B cell (primary cell): ENCODE data around the gene HOXC13. TPM values are rescaled to one million over a fixed set of nuclear protein-coding genes. Genes with fewer than 3 reads are reported as not detected.

Source experiments
- ATAC-seq: fragments of 200-7000 bp; cut with Tn5 transposase; one replicate; pipeline ENCODE4 v1.10.0; 2021; ENCODE audit warnings: low read depth, mild to moderate bottlenecking, moderate number of reproducible peaks, moderate library complexity
- CTCF ChIA-PET: fragments of 350-600 bp; sonication (Branson Sonifier 250); formaldehyde crosslinking; loops from one replicate; lab custom pipeline; 2021; ENCODE audit warnings: antibody characterized with exemption, inconsistent platforms; lab: Charles Lee
- POLR2A ChIA-PET: fragments of 350-600 bp; sonication (Branson Sonifier 250); formaldehyde crosslinking; loops from one replicate; lab custom pipeline; 2021; ENCODE audit warnings: antibody characterized with exemption; lab: Charles Lee
- DNase-seq: peaks from one replicate; pipeline ENCODE4 v3.0.0; 2013
- H2AFZ ChIP-seq: 2 replicates; pipeline ENCODE4 v1.6.1; 2012; ENCODE audit warnings: mild to moderate bottlenecking, low read depth, low read length; ENCODE audit not compliant: insufficient read depth, poor library complexity, severe bottlenecking
- H3K27ac ChIP-seq, 2 donors: 1 replicate in 1 of 2; 2 replicates in 1 of 2; pipeline ENCODE4 v1.5.1; 2012 to 2013; ENCODE audit warnings: low read length in 2 of 2, mild to moderate bottlenecking in 2 of 2, moderate library complexity in 1 of 2
- H3K27me3 ChIP-seq, 4 experiments: fragments of 200-600 bp in 1 of 4; sonication (generic) in 1 of 4; replicated peaks in 1 of 4; 1 replicate in 2 of 4; 2 replicates in 2 of 4; pipeline versions ENCODE4 v1.6.1 to v1.7.0; 2013 to 2016; ENCODE audit warnings: low read length in 3 of 4, mild to moderate bottlenecking in 2 of 4, mixed read lengths in 1 of 4, moderate library complexity in 1 of 4; ENCODE audit not compliant: insufficient read depth in 4 of 4, control insufficient read depth in 3 of 4; ENCODE audit errors: control extremely low read depth in 1 of 4
- H3K36me3 ChIP-seq, 2 experiments: replicated peaks in 1 of 2; 1 replicate in 1 of 2; 2 replicates in 1 of 2; pipeline versions ENCODE4 v1.6.1 to v1.7.1; 2013; ENCODE audit warnings: low read length in 1 of 2; ENCODE audit not compliant: insufficient read depth in 2 of 2, control insufficient read depth in 1 of 2; ENCODE audit errors: control extremely low read depth in 1 of 2, extremely low read depth in 1 of 2
- H3K4me1 ChIP-seq, 2 donors: fragments of 200-600 bp in 1 of 2; sonication (generic) in 1 of 2; 1 replicate in 1 of 2; 2 replicates in 1 of 2; pipeline versions ENCODE4 v1.5.1 to v1.6.1; 2013 to 2017; ENCODE audit warnings: low read length in 2 of 2; ENCODE audit not compliant: control insufficient read depth in 2 of 2, insufficient read depth in 2 of 2
- H3K4me2 ChIP-seq: replicated peaks from 2 replicates; pipeline ENCODE3; 2012; ENCODE audit warnings: mild to moderate bottlenecking, low read depth, low read length; ENCODE audit not compliant: poor library complexity, severe bottlenecking
- H3K4me3 ChIP-seq, 5 experiments: fragments of 200-600 bp in 1 of 5; sonication (generic) in 1 of 5; 1 replicate in 3 of 5; 2 replicates in 2 of 5; pipeline versions ENCODE4 v1.5.1 to v1.7.0; 2011 to 2016; ENCODE audit warnings: low read length in 4 of 5, mild to moderate bottlenecking in 4 of 5, low read depth in 2 of 5, control low read depth in 1 of 5, moderate library complexity in 1 of 5; ENCODE audit not compliant: insufficient read depth in 1 of 5; ENCODE audit errors: control extremely low read depth in 1 of 5, extremely low read depth in 1 of 5
- H3K79me2 ChIP-seq: fragments of 200-600 bp; sonication (generic); one replicate; pipeline ENCODE4 v1.6.0; 2016; ENCODE audit warnings: low read length; ENCODE audit not compliant: control insufficient read depth, insufficient read depth
- H3K9ac ChIP-seq: fragments of 200-600 bp; sonication (generic); 2 replicates; pipeline ENCODE4 v1.6.1; 2017; ENCODE audit warnings: mild to moderate bottlenecking, low read length, moderate library complexity
- H3K9me3 ChIP-seq, 3 donors: one replicate each; pipeline versions ENCODE4 v1.6.1 to v1.7.1; 2013; ENCODE audit warnings: low read length in 2 of 3; ENCODE audit not compliant: control insufficient read depth in 2 of 3, insufficient read depth in 1 of 3; ENCODE audit errors: control extremely low read depth in 1 of 3
- H4K20me1 ChIP-seq: 2 replicates; pipeline ENCODE4 v1.6.0; 2012; ENCODE audit warnings: mild to moderate bottlenecking, low read length; ENCODE audit not compliant: insufficient read depth, control insufficient read depth, poor library complexity, severe bottlenecking
- H3K27ac Mint-ChIP-seq: one replicate; pipeline ENCODE4 v1.8.0; 2021; ENCODE audit warnings: mixed read lengths
- H3K27me3 Mint-ChIP-seq: one replicate; pipeline ENCODE4 v1.8.0; 2021; ENCODE audit warnings: mixed read lengths
- H3K4me1 Mint-ChIP-seq: one replicate; pipeline ENCODE4 v1.8.0; 2021; ENCODE audit warnings: mixed read lengths
- H3K4me3 Mint-ChIP-seq: one replicate; pipeline ENCODE4 v1.8.0; 2021; ENCODE audit warnings: mixed read lengths
- H3K9me3 Mint-ChIP-seq: one replicate; pipeline ENCODE4 v1.8.0; 2022; ENCODE audit warnings: mixed read lengths; ENCODE audit not compliant: insufficient read depth
- EZH2 ChIP-seq: IDR thresholded peaks from 2 replicates; pipeline ENCODE4 v1.6.1; 2012; ENCODE audit warnings: borderline replicate concordance, low read depth, mild to moderate bottlenecking, moderate library complexity, low read length; ENCODE audit not compliant: insufficient read depth, poor library complexity, severe bottlenecking
- WGBS: methylation state at CpG from one replicate; pipeline ENCODE4 v1.1.5; 2013; ENCODE audit warnings: missing lambda C conversion rate; ENCODE audit not compliant: insufficient coverage; 5-methylcytosine and 5-hydroxymethylcytosine counted together
- intact Hi-C: fragments of 100-400 bp; cut with micrococcal nuclease; formaldehyde crosslinking; loops from one replicate; pipeline ENCODE4 v1.10.0; 2022
- polyA plus RNA-seq: library from polyadenylated mRNA; depleted of rRNA; stranded (reverse); fragments of >200 nt; gene quantifications from 2 replicates; pipeline ENCODE4 v1.2.3, GENCODE V29; 2012
- total RNA-seq, 2 donors: library from RNA; stranded (reverse); fragments of 120-200 nt in 1 of 2; gene quantifications; 1 replicate in 1 of 2; 2 replicates in 1 of 2; pipeline versions ENCODE4 v1.2.3 to v1.2.4, GENCODE V29; 2013 to 2022
- TF ChIP-seq, protein P1 (sequence below): fragments of 200-600 bp; IDR thresholded peaks from one replicate; pipeline ENCODE4 v1.8.0; 2022; ENCODE audit warnings: antibody characterized with exemption, mild to moderate bottlenecking

Gene HOXC13
- total and polyA plus RNA-seq, 2 donors (not counting 1 experiment from before 2014, with no cell fraction given) = not detected

- Histone ChIP-seq H3K27ac (no peak overlapping the region), H3K9ac (no peak overlapping the region), H4K20me1 (no peaks in the 10 kb centered on the region), H3K36me3 (no peaks in the 10 kb centered on the region), H3K4me1 (peaks cover 10 to 30% of the 10 kb centered on the region in 2 donors), H2AFZ (no peak overlapping the region), H3K27me3 (peaks cover 0 to 88% (median 70%) of the 10 kb centered on the region in 4 experiments), H3K79me2 (no peaks in the 10 kb centered on the region), H3K9me3 (peaks cover 0 to 56% (median 2%) of the 10 kb centered on the region in 3 donors), H3K4me3 (no peak overlapping the region), H3K4me2 (no peak overlapping the region)
- ATAC-seq (no peak), DNase-seq (no peak)
- no peaks in the 10 kb centered on the region for H3K9me3 Mint-ChIP-seq
- no peak overlapping the region for H3K27ac Mint-ChIP-seq
- intact Hi-C loops = no loop called here
- TF ChIP-seq, protein P1, sequence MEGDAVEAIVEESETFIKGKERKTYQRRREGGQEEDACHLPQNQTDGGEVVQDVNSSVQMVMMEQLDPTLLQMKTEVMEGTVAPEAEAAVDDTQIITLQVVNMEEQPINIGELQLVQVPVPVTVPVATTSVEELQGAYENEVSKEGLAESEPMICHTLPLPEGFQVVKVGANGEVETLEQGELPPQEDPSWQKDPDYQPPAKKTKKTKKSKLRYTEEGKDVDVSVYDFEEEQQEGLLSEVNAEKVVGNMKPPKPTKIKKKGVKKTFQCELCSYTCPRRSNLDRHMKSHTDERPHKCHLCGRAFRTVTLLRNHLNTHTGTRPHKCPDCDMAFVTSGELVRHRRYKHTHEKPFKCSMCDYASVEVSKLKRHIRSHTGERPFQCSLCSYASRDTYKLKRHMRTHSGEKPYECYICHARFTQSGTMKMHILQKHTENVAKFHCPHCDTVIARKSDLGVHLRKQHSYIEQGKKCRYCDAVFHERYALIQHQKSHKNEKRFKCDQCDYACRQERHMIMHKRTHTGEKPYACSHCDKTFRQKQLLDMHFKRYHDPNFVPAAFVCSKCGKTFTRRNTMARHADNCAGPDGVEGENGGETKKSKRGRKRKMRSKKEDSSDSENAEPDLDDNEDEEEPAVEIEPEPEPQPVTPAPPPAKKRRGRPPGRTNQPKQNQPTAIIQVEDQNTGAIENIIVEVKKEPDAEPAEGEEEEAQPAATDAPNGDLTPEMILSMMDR = no peak
- TF ChIP-seq EZH2 = no peak
- ChIA-PET POLR2A (no interaction called here), CTCF (interaction anchor here (0.6 to 1.1 kb wide), 2 partner anchors 114 to 264 kb away, joined by 3 read pairs; no protein-coding TSS in a partner anchor)
- H3K4me1 Mint-ChIP-seq = peaks cover 10% of the 10 kb centered on the region
- 22% methylated on average over 6 of the region's 23 CpGs for WGBS
- no peak overlapping the region for H3K4me3 Mint-ChIP-seq
- peaks cover 79% of the 10 kb centered on the region for H3K27me3 Mint-ChIP-seq
These were observed 870 bp upstream of the HOXC13 start for GRCh38 chr12:53937596-53938325.
